K562 (cell line): ENCODE measurements around the gene ZNF597. TPM values are rescaled to one million over a fixed set of nuclear protein-coding genes. Genes with fewer than 3 reads are reported as not detected.

Experiments used
- BRCA1 ChIP-seq, 2 experiments: fragments of 450-650 bp in 1 of 2; sonication (generic) in 1 of 2; formaldehyde crosslinking in 1 of 2; IDR thresholded peaks; 2 replicates each; pipeline versions ENCODE4 v1.5.0 to v1.6.1; 2017 to 2020; ENCODE audit warnings: mild to moderate bottlenecking in 1 of 2, missing genetic modification reagents in 1 of 2
- DDX20 ChIP-seq: fragments of 450-650 bp; IDR thresholded peaks from 2 replicates; pipeline ENCODE4 v1.6.1; 2016; ENCODE audit warnings: missing genetic modification characterization, low read depth, mild to moderate bottlenecking, missing compliant biosample characterization, moderate library complexity
- EP400 ChIP-seq: fragments of 450-650 bp; IDR thresholded peaks from 2 replicates; pipeline ENCODE4 v1.6.1; 2017; ENCODE audit warnings: antibody characterized with exemption, mild to moderate bottlenecking, moderate library complexity
- EZH2 ChIP-seq: IDR thresholded peaks from 2 replicates; pipeline ENCODE4 v1.6.1; 2012; ENCODE audit warnings: low read depth, mild to moderate bottlenecking, inconsistent platforms, low read length, borderline replicate concordance
- MEIS2 ChIP-seq: fragments of 450-650 bp; IDR thresholded peaks from 2 replicates; pipeline ENCODE4 v1.6.1; 2014; ENCODE audit warnings: mild to moderate bottlenecking; ENCODE audit not compliant: partially characterized antibody
- MTA3 ChIP-seq: fragments of 450-650 bp; formaldehyde crosslinking; IDR thresholded peaks from 2 replicates; pipeline ENCODE4 v1.6.1; 2017; ENCODE audit warnings: mild to moderate bottlenecking, borderline replicate concordance
- PML ChIP-seq: IDR thresholded peaks from 2 replicates; pipeline ENCODE4 v1.6.1; 2012; ENCODE audit warnings: low read length, inconsistent platforms
- PRMT5 ChIP-seq: sonication (generic); formaldehyde crosslinking; IDR thresholded peaks from 2 replicates; pipeline ENCODE4 v1.5.0; 2020; ENCODE audit warnings: missing genetic modification reagents
- TEAD4 ChIP-seq, 2 experiments: sonication (generic) in 1 of 2; formaldehyde crosslinking in 1 of 2; IDR thresholded peaks; 2 replicates each; pipeline versions ENCODE4 v1.6.1 to v1.8.0; 2012 to 2022; ENCODE audit warnings: borderline replicate concordance in 1 of 2, inconsistent platforms in 1 of 2, low read length in 1 of 2, mild to moderate bottlenecking in 1 of 2, missing genetic modification reagents in 1 of 2
- ZNF143 ChIP-seq: sonication (generic); formaldehyde crosslinking; IDR thresholded peaks from 2 replicates; pipeline ENCODE4 v1.9.0; 2022; ENCODE audit warnings: mild to moderate bottlenecking, missing genetic modification reagents
- ZNF197 ChIP-seq: fragments of 200-800 bp; sonication (Bioruptor generic); IDR thresholded peaks from 2 replicates; pipeline ENCODE4 v1.6.1; 2016; ENCODE audit warnings: low read depth, missing genetic modification characterization, missing compliant biosample characterization
- ZNF583 ChIP-seq: fragments of 250-450 bp; sonication (Bioruptor Pico); IDR thresholded peaks from 2 replicates; pipeline ENCODE4 v1.4.0; 2020
- ZZZ3 ChIP-seq: fragments of 450-650 bp; IDR thresholded peaks from 2 replicates; pipeline ENCODE4 v1.6.1; 2016; ENCODE audit warnings: antibody characterized with exemption, mild to moderate bottlenecking, moderate library complexity
- polyA plus RNA-seq, 8 experiments: library from polyadenylated mRNA; depleted of rRNA in 4 of 8; stranded (reverse) in 5 of 8; unstranded in 3 of 8; fragments of >200 nt; fragmentation: Nextera tagmentation in 2 of 8; fragmentation: Illumina TruSeq in 1 of 8; extraction: Ambion mirVana in 2 of 8; extraction: Trizol in 1 of 8; gene quantifications; 2 replicates each; pipeline versions ENCODE4 v1.2.1 to v1.2.3, GENCODE V29; 2011 to 2014; ENCODE audit warnings: inconsistent platforms in 1 of 8, missing spikeins in 1 of 8
- total RNA-seq, 7 experiments: library from RNA; depleted of rRNA in 6 of 7; stranded (reverse); fragments of >200 nt in 6 of 7; fragmentation: Illumina TruSeq in 2 of 7; extraction: Trizol in 2 of 7; gene quantifications; 2 replicates each; pipeline versions ENCODE4 v1.2.1 to v1.2.3, GENCODE V29; 2011 to 2021; ENCODE audit warnings: low replicate concordance in 1 of 7
- TF ChIP-seq, protein P1 (sequence below): fragments of 250-450 bp; sonication (Bioruptor Pico); IDR thresholded peaks from 2 replicates; pipeline ENCODE4 v1.5.0; 2021; ENCODE audit warnings: mild to moderate bottlenecking, moderate library complexity
- TF ChIP-seq, protein P2 (sequence below), 2 experiments: fragments of 450-650 bp; conservative IDR thresholded peaks; 2 replicates each; pipeline ENCODE4 v1.6.1; 2017; ENCODE audit warnings: mild to moderate bottlenecking in 2 of 2, moderate library complexity in 2 of 2
- TF ChIP-seq, protein P3 (sequence below): IDR thresholded peaks from 2 replicates; pipeline ENCODE4 v1.6.1; 2011; ENCODE audit not compliant: insufficient read length; ENCODE audit errors: extremely low read depth
- TF ChIP-seq, protein P4 (sequence below): fragments of 250-450 bp; sonication (Bioruptor Pico); IDR thresholded peaks from 2 replicates; pipeline ENCODE4 v1.4.0; 2020
- TF ChIP-seq, protein P5 (sequence below): fragments of 450-650 bp; formaldehyde crosslinking; IDR thresholded peaks from 2 replicates; pipeline ENCODE4 v1.4.0; 2020; ENCODE audit warnings: mild to moderate bottlenecking, moderate library complexity

The ZNF597 gene
- total and polyA plus RNA-seq, 9 of the 15 experiments (the other 6 are each of a cell fraction or from before 2014, with no cell fraction given): 0.14 to 0.68 (median 0.42) TPM

DNA sequence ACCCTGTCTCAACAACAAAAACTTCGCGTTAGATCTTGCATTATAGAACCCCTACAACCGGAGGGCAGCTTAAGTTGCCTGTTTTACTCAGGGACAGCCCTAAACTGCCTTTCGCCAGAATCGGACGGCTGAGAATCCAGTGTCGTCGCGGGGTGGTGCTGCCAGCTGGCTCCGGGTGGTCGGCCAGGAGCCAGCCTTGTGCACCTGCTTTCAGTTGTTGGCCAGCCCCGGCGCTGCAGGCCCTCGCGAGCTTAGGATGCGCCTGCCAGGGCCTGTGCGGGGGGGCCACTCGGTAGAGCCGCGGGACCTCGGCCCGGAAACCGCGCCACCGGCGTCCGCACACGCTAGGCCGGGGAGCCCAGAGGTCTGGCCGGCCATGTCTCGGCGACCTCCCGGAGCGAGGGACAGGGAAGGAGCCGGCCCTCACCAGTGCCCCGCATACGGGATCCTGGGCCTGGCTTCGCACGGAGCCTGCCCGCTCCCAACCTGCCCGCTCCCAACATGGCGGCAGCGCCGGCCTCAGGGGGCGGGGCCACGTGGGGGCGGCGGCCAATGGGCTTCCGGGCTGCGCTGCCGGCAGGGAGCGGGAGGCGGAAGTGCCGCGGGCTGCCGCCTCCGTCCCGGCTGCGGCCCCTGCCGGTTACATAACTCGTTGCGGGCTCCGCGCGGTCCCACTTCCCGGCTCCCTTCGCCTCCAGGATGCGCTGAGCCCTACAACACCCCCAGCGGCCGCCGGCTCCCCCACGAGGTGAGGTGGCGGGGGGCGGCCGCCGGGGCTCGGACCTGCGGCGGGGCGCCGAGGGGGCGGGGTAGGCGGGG lies 14.3 kb upstream of the ZNF597 start (continued):
- TF ChIP-seq, protein P1, sequence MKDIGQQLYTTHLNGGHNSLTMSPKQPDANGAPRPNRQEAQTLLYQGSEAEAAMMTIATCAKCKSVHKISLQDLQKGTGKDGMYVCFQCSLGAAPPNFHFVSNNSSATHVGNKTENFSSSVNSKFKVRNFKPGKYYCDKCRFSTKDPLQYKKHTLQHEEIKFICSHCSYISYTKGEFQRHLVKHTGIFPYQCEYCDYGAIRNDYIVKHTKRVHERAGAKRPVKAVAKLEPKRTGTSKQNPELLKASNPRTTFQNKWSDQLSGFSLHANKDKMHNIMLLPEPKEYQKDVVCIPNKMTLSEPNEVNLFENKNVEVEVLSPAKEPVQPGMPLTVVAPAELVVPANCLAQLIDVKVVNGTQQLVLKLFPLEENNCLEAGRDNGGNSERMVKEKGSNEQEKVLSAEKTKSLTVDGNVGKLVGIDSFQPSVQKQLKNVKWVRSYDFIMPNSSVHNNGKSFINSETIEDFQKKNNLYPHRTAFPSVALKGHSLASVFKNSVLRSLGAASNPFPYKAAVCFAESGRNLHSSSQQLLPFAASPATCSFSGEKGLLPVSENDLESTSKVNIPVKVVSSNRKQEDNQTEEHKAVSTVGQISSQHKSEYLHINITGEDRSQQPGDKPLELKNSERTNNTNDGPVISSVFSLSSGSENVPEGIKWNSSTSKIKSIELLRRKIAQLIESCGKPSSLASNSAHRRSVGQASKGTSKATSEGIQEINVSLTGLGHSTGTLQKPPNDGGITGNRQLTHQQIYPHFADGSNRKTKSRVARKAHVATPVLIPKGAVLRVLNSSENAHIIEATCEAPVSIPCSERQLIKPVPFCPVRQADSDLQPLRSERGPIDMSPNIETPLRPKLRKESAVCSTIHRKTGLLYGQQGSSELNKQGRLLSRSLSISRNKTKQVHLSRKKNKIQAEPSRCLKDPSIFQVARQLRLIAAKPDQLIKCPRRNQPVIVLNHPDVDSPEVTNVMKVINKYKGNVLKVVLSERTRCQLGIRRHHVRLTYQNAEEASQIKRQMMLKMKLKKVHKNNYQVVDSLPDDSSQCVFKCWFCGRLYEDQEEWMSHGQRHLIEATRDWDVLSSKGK (CRISPR knock-in tag): no peak
- peak; percentile 54; the same call in 1 of the 2 replicates for TF ChIP-seq ZNF143 (CRISPR knock-in tag)
- no peak for TF ChIP-seq DDX20 (tag)
- peak; percentile 71; the same call in 1 of the 2 replicates for TF ChIP-seq MTA3
- no peak for TF ChIP-seq MEIS2
- peak; percentile 74; the same call in 1 of the 2 replicates for TF ChIP-seq ZNF197 (CRISPR knock-in tag)
- no peak for TF ChIP-seq ZNF583 (CRISPR knock-in tag)
- TF ChIP-seq, protein P2, sequence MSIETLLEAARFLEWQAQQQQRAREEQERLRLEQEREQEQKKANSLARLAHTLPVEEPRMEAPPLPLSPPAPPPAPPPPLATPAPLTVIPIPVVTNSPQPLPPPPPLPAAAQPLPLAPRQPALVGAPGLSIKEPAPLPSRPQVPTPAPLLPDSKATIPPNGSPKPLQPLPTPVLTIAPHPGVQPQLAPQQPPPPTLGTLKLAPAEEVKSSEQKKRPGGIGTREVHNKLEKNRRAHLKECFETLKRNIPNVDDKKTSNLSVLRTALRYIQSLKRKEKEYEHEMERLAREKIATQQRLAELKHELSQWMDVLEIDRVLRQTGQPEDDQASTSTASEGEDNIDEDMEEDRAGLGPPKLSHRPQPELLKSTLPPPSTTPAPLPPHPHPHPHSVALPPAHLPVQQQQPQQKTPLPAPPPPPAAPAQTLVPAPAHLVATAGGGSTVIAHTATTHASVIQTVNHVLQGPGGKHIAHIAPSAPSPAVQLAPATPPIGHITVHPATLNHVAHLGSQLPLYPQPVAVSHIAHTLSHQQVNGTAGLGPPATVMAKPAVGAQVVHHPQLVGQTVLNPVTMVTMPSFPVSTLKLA (conservative IDR thresholded peaks at IDR 0.05): peak; percentile 89 to 93
- TF ChIP-seq, protein P3, sequence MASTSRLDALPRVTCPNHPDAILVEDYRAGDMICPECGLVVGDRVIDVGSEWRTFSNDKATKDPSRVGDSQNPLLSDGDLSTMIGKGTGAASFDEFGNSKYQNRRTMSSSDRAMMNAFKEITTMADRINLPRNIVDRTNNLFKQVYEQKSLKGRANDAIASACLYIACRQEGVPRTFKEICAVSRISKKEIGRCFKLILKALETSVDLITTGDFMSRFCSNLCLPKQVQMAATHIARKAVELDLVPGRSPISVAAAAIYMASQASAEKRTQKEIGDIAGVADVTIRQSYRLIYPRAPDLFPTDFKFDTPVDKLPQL: no peak
- TF ChIP-seq, protein P4, sequence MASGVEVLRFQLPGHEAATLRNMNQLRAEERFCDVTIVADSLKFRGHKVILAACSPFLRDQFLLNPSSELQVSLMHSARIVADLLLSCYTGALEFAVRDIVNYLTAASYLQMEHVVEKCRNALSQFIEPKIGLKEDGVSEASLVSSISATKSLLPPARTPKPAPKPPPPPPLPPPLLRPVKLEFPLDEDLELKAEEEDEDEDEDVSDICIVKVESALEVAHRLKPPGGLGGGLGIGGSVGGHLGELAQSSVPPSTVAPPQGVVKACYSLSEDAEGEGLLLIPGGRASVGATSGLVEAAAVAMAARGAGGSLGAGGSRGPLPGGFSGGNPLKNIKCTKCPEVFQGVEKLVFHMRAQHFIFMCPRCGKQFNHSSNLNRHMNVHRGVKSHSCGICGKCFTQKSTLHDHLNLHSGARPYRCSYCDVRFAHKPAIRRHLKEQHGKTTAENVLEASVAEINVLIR: 0 out of 2 replicates have a peak, but pooled peaks have one; percentile 14
- no peak for TF ChIP-seq EZH2
- TF ChIP-seq BRCA1 (IDR thresholded peaks at IDR 0.05): no peak
- no peak for TF ChIP-seq BRCA1 (CRISPR knock-in tag; IDR thresholded peaks at IDR 0.05)
- peak; percentile 49; the same call in 1 of the 2 replicates for TF ChIP-seq PML
- no peak for TF ChIP-seq ZZZ3
- TF ChIP-seq, protein P5, sequence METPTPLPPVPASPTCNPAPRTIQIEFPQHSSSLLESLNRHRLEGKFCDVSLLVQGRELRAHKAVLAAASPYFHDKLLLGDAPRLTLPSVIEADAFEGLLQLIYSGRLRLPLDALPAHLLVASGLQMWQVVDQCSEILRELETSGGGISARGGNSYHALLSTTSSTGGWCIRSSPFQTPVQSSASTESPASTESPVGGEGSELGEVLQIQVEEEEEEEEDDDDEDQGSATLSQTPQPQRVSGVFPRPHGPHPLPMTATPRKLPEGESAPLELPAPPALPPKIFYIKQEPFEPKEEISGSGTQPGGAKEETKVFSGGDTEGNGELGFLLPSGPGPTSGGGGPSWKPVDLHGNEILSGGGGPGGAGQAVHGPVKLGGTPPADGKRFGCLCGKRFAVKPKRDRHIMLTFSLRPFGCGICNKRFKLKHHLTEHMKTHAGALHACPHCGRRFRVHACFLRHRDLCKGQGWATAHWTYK: peak; percentile 78
- TF ChIP-seq EP400: peak; percentile 93
- TF ChIP-seq TEAD4 (IDR thresholded peaks at IDR 0.05; ENCODE audit: low read length): peak; percentile 20; the same call in 1 of the 2 replicates
- peak; percentile 50; the same call in 1 of the 2 replicates for TF ChIP-seq TEAD4 (CRISPR knock-in tag; IDR thresholded peaks at IDR 0.05; ENCODE audit: borderline replicate concordance)
- no peak for TF ChIP-seq PRMT5 (CRISPR knock-in tag)
